ENCODE data around the gene CCNDBP1. TPM values are rescaled to one million over a fixed set of nuclear protein-coding genes. Genes with fewer than 3 reads are reported as not detected.

CCNDBP1 gene
- total and polyA plus RNA-seq, 5 donors from 2014 or later: 111 to 352 (median 303) TPM

GRCh38 chr15:43212951-43213350 is 27.7 kb downstream of the CCNDBP1 start:
- DNase-seq: no peak
- H3K36me3 Mint-ChIP-seq: no peaks in the 10 kb centered on the region
- H3K27me3 Mint-ChIP-seq: peaks cover 9% of the 10 kb centered on the region
- peaks cover 0 to 2% (median 0%) of the 10 kb centered on the region in 7 donors for H3K9me3 Mint-ChIP-seq
- H3K27ac ChIP-seq (ENCODE audit: insufficient read depth, low read length, poor library complexity, severe bottlenecking): no peak overlapping the region
- no peak overlapping the region for H3K4me3 ChIP-seq (ENCODE audit: low read depth, low read length)
- H3K27me3 ChIP-seq (ENCODE audit: control insufficient read depth, insufficient read depth, low read length): peaks cover 2% of the 10 kb centered on the region
- no peaks in the 10 kb centered on the region for H3K9me3 ChIP-seq (ENCODE audit: control insufficient read depth in 2 of 2, low read length in 2 of 2)
- no peak overlapping the region for H3K27ac Mint-ChIP-seq
- no peak for ATAC-seq (ENCODE audit: low read depth in 2 of 2)
- H3K4me1 ChIP-seq (ENCODE audit: control insufficient read depth, insufficient read depth, low read length, poor library complexity, severe bottlenecking): no peaks in the 10 kb centered on the region
- H3K4me1 Mint-ChIP-seq: no peaks in the 10 kb centered on the region
- H3K36me3 ChIP-seq (ENCODE audit: control insufficient read depth, insufficient read depth, low read length): no peaks in the 10 kb centered on the region
- H3K4me3 Mint-ChIP-seq: no peak overlapping the region

GRCh38 chr15:43213466-43213865 is 28.3 kb downstream of the CCNDBP1 start:
- no peaks in the 10 kb centered on the region for H3K9me3 ChIP-seq (ENCODE audit: control insufficient read depth in 2 of 2, low read length in 2 of 2)
- Mint-ChIP-seq H3K9me3 (peaks cover 0 to 2% (median 0%) of the 10 kb centered on the region in 7 donors), H3K4me1 (no peaks in the 10 kb centered on the region), H3K27ac (no peak overlapping the region), H3K27me3 (peaks cover 9% of the 10 kb centered on the region), H3K4me3 (no peak overlapping the region), H3K36me3 (no peaks in the 10 kb centered on the region)
- H3K4me3 ChIP-seq (ENCODE audit: low read depth, low read length): no peak overlapping the region
- no peaks in the 10 kb centered on the region for H3K4me1 ChIP-seq (ENCODE audit: control insufficient read depth, insufficient read depth, low read length, poor library complexity, severe bottlenecking)
- H3K27ac ChIP-seq (ENCODE audit: insufficient read depth, low read length, poor library complexity, severe bottlenecking): no peak overlapping the region
- DNase-seq (no peak), ATAC-seq (ENCODE audit: low read depth in 2 of 2) (no peak)
- H3K27me3 ChIP-seq (ENCODE audit: control insufficient read depth, insufficient read depth, low read length): peaks cover 2% of the 10 kb centered on the region
- no peaks in the 10 kb centered on the region for H3K36me3 ChIP-seq (ENCODE audit: control insufficient read depth, insufficient read depth, low read length)

- Histone ChIP-seq H3K27me3 (ENCODE audit: control insufficient read depth, insufficient read depth, low read length) (peaks cover 2% of the 10 kb centered on the region), H3K27ac (ENCODE audit: insufficient read depth, low read length, poor library complexity, severe bottlenecking) (no peak overlapping the region), H3K36me3 (ENCODE audit: control insufficient read depth, insufficient read depth, low read length) (no peaks in the 10 kb centered on the region), H3K4me1 (ENCODE audit: control insufficient read depth, insufficient read depth, low read length, poor library complexity, severe bottlenecking) (no peaks in the 10 kb centered on the region), H3K9me3 (ENCODE audit: control insufficient read depth in 2 of 2, low read length in 2 of 2) (no peaks in the 10 kb centered on the region), H3K4me3 (ENCODE audit: low read depth, low read length) (no peak overlapping the region)
- H3K27me3 Mint-ChIP-seq: peaks cover 5% of the 10 kb centered on the region
- no peak overlapping the region for H3K27ac Mint-ChIP-seq
- H3K4me1 Mint-ChIP-seq: no peaks in the 10 kb centered on the region
- no peaks in the 10 kb centered on the region for H3K36me3 Mint-ChIP-seq
- DNase-seq (no peak), ATAC-seq (ENCODE audit: low read depth in 2 of 2) (no peak)
- no peak overlapping the region for H3K4me3 Mint-ChIP-seq
- H3K9me3 Mint-ChIP-seq: peaks cover 0 to 2% (median 0%) of the 10 kb centered on the region in 7 donors
Observed at GRCh38 chr15:43214169-43214568, 29.0 kb downstream of the CCNDBP1 start.

- peaks cover 5% of the 10 kb centered on the region for H3K27me3 Mint-ChIP-seq
- no peak overlapping the region for H3K4me3 ChIP-seq (ENCODE audit: low read depth, low read length)
- no peak overlapping the region for H3K27ac Mint-ChIP-seq
- H3K4me3 Mint-ChIP-seq: no peak overlapping the region
- ATAC-seq (ENCODE audit: low read depth in 2 of 2): no peak
- peaks cover 0 to 2% (median 0%) of the 10 kb centered on the region in 7 donors for H3K9me3 Mint-ChIP-seq
- DNase-seq: no peak
- H3K4me1 ChIP-seq (ENCODE audit: control insufficient read depth, insufficient read depth, low read length, poor library complexity, severe bottlenecking): no peaks in the 10 kb centered on the region
- no peak overlapping the region for H3K27ac ChIP-seq (ENCODE audit: insufficient read depth, low read length, poor library complexity, severe bottlenecking)
- H3K36me3 ChIP-seq (ENCODE audit: control insufficient read depth, insufficient read depth, low read length): no peaks in the 10 kb centered on the region
- no peaks in the 10 kb centered on the region for H3K9me3 ChIP-seq (ENCODE audit: control insufficient read depth in 2 of 2, low read length in 2 of 2)
- no peaks in the 10 kb centered on the region for H3K36me3 Mint-ChIP-seq
- no peaks in the 10 kb centered on the region for H3K4me1 Mint-ChIP-seq
- H3K27me3 ChIP-seq (ENCODE audit: control insufficient read depth, insufficient read depth, low read length): peaks cover 2% of the 10 kb centered on the region
Observed at GRCh38 chr15:43214592-43215295, 29.5 kb downstream of the CCNDBP1 start.

GRCh38 chr15:43215961-43216360 is 30.8 kb downstream of the CCNDBP1 start:
- ATAC-seq (ENCODE audit: low read depth in 2 of 2) (no peak), DNase-seq (no peak)
- no peaks in the 10 kb centered on the region for H3K4me1 ChIP-seq (ENCODE audit: control insufficient read depth, insufficient read depth, low read length, poor library complexity, severe bottlenecking)
- no peaks in the 10 kb centered on the region for H3K36me3 ChIP-seq (ENCODE audit: control insufficient read depth, insufficient read depth, low read length)
- H3K4me3 ChIP-seq (ENCODE audit: low read depth, low read length): no peak overlapping the region
- no peak overlapping the region for H3K4me3 Mint-ChIP-seq
- no peaks in the 10 kb centered on the region for H3K9me3 ChIP-seq (ENCODE audit: control insufficient read depth in 2 of 2, low read length in 2 of 2)
- no peak overlapping the region for H3K27ac ChIP-seq (ENCODE audit: insufficient read depth, low read length, poor library complexity, severe bottlenecking)
- no peaks in the 10 kb centered on the region for H3K36me3 Mint-ChIP-seq
- H3K9me3 Mint-ChIP-seq: peaks cover 0 to 2% (median 0%) of the 10 kb centered on the region in 7 donors
- no peaks in the 10 kb centered on the region for H3K4me1 Mint-ChIP-seq
- peaks cover 2% of the 10 kb centered on the region for H3K27me3 ChIP-seq (ENCODE audit: control insufficient read depth, insufficient read depth, low read length)
- H3K27me3 Mint-ChIP-seq: peaks cover 3% of the 10 kb centered on the region
- H3K27ac Mint-ChIP-seq: no peak overlapping the region

- Mint-ChIP-seq H3K4me3 (no peak overlapping the region), H3K4me1 (no peaks in the 10 kb centered on the region), H3K36me3 (no peaks in the 10 kb centered on the region), H3K9me3 (peaks cover 0 to 2% (median 0%) of the 10 kb centered on the region in 7 donors), H3K27ac (no peak overlapping the region), H3K27me3 (peaks cover 21% of the 10 kb centered on the region)
- no peak for ATAC-seq (ENCODE audit: low read depth in 2 of 2)
- H3K4me3 ChIP-seq (ENCODE audit: low read depth, low read length): no peak overlapping the region
- H3K9me3 ChIP-seq (ENCODE audit: control insufficient read depth in 2 of 2, low read length in 2 of 2): no peaks in the 10 kb centered on the region
- H3K27me3 ChIP-seq (ENCODE audit: control insufficient read depth, insufficient read depth, low read length): peaks cover 2% of the 10 kb centered on the region
- DNase-seq: peak in 1 of 3 donors; percentile 12
- no peaks in the 10 kb centered on the region for H3K36me3 ChIP-seq (ENCODE audit: control insufficient read depth, insufficient read depth, low read length)
- H3K4me1 ChIP-seq (ENCODE audit: control insufficient read depth, insufficient read depth, low read length, poor library complexity, severe bottlenecking): no peaks in the 10 kb centered on the region
- no peak overlapping the region for H3K27ac ChIP-seq (ENCODE audit: insufficient read depth, low read length, poor library complexity, severe bottlenecking)
Observed at GRCh38 chr15:43218908-43219706, 33.9 kb downstream of the CCNDBP1 start.

- Mint-ChIP-seq H3K9me3 (peaks cover 0 to 2% (median 0%) of the 10 kb centered on the region in 7 donors), H3K36me3 (no peaks in the 10 kb centered on the region), H3K27me3 (peaks cover 26% of the 10 kb centered on the region), H3K4me1 (peaks cover 0 to under 1% (median under 1%) of the 10 kb centered on the region in 4 donors), H3K27ac (no peak overlapping the region), H3K4me3 (no peak overlapping the region)
- H3K9me3 ChIP-seq (ENCODE audit: control insufficient read depth in 2 of 2, low read length in 2 of 2): no peaks in the 10 kb centered on the region
- no peak overlapping the region for H3K27ac ChIP-seq (ENCODE audit: insufficient read depth, low read length, poor library complexity, severe bottlenecking)
- H3K36me3 ChIP-seq (ENCODE audit: control insufficient read depth, insufficient read depth, low read length): no peaks in the 10 kb centered on the region
- no peak for ATAC-seq (ENCODE audit: low read depth in 2 of 2)
- no peaks in the 10 kb centered on the region for H3K4me1 ChIP-seq (ENCODE audit: control insufficient read depth, insufficient read depth, low read length, poor library complexity, severe bottlenecking)
- peaks cover 2% of the 10 kb centered on the region for H3K27me3 ChIP-seq (ENCODE audit: control insufficient read depth, insufficient read depth, low read length)
- DNase-seq: no peak
- no peak overlapping the region for H3K4me3 ChIP-seq (ENCODE audit: low read depth, low read length)
Observed at GRCh38 chr15:43219929-43220928, 35.0 kb downstream of the CCNDBP1 start.

Data from CD4-positive, CD25-positive, alpha-beta regulatory T cell (primary cell).